K562 (cell line): Measurements from ENCODE around the gene DMAC2. TPM values are rescaled to one million over a fixed set of nuclear protein-coding genes. Genes with fewer than 3 reads are reported as not detected.

Experiments
- ATAC-seq: fragments of 200-7000 bp; cut with Tn5 transposase; 3 replicates; pipeline ENCODE4 v1.9.1; 2020; ENCODE audit warnings: moderate library complexity
- BruUV-seq: library from RNA; stranded (reverse); fragments of 400-500 nt; replicated peaks from 2 replicates; lab custom pipeline; 2021; lab: Mats Ljungman, UMichigan
- CTCF ChIA-PET: fragments of 300-600 bp; formaldehyde crosslinking; extraction: SDS; loops from one replicate; lab custom pipeline; 2021; ENCODE audit warnings: low intra/inter-chr PET ratio; lab: Yijun Ruan, JAX
- POLR2A ChIA-PET: fragments of 300-600, 350-650 bp; sonication (Branson Sonifier 250); formaldehyde crosslinking; extraction: SDS; loops from one replicate; lab custom pipeline; 2021; ENCODE audit warnings: antibody characterized with exemption, inconsistent platforms; lab: Yijun Ruan, JAX
- DNase-seq, 4 experiments: peaks; one replicate each; pipeline versions ENCODE4 v3.0.0 to v3.0.0-alpha.2; 2011 to 2018; ENCODE audit warnings: low spot score in 3 of 4, mixed read lengths in 3 of 4; ENCODE audit errors: extremely low read depth in 1 of 4
- FAIRE-seq: peaks from 2 replicates; lab custom pipeline; 2011; peaks lifted over from hg19 to GRCh38; lab: Jason Lieb, UNC
- H2AFZ ChIP-seq: 2 replicates; pipeline ENCODE4 v1.6.0; 2011; ENCODE audit warnings: low read depth, low read length, control low read depth, inconsistent platforms
- H3K27ac ChIP-seq: fragments of 200-600 bp; 3 replicates; pipeline ENCODE4 v1.8.0; 2011; ENCODE audit warnings: low read depth, mild to moderate bottlenecking, control low read depth, inconsistent platforms, low read length, moderate library complexity, mixed read lengths; ENCODE audit errors: extremely low read depth
- H3K27me3 ChIP-seq, 2 experiments: fragments of 300-600 bp in 1 of 2; 2 replicates in 1 of 2; 3 replicates in 1 of 2; pipeline versions ENCODE4 v1.6.0 to v1.8.0; 2011; ENCODE audit warnings: inconsistent platforms in 2 of 2, low read length in 2 of 2, mild to moderate bottlenecking in 1 of 2, mixed read lengths in 1 of 2, moderate library complexity in 1 of 2; ENCODE audit not compliant: control insufficient read depth in 2 of 2, insufficient read depth in 2 of 2
- H3K36me3 ChIP-seq: fragments of 300-600 bp; 3 replicates; pipeline ENCODE4 v1.8.0; 2011; ENCODE audit warnings: mild to moderate bottlenecking, low read length, inconsistent platforms; ENCODE audit not compliant: control insufficient read depth, insufficient read depth
- H3K4me1 ChIP-seq, 2 experiments: fragments of 200-600 bp in 1 of 2; replicated peaks in 1 of 2; 2 replicates in 1 of 2; 3 replicates in 1 of 2; pipeline versions ENCODE4 v1.5.1 to v1.8.0; 2011; ENCODE audit warnings: inconsistent platforms in 2 of 2, low read length in 2 of 2, mild to moderate bottlenecking in 1 of 2, mixed read lengths in 1 of 2, moderate library complexity in 1 of 2; ENCODE audit not compliant: control insufficient read depth in 2 of 2, insufficient read depth in 2 of 2
- H3K4me2 ChIP-seq: 2 replicates; pipeline ENCODE4 v1.6.1; 2011; ENCODE audit warnings: low read length, control low read depth, inconsistent platforms, mixed read lengths; ENCODE audit not compliant: insufficient read depth
- H3K4me3 ChIP-seq: fragments of 200-600 bp; sonication (generic), shearing (Covaris generic); 2 replicates; pipeline ENCODE4 v1.5.1; 2016; ENCODE audit warnings: control low read depth, inconsistent platforms
- H3K79me2 ChIP-seq: fragments of 200-600 bp; 3 replicates; pipeline ENCODE4 v1.8.0; 2011; ENCODE audit warnings: low read length, inconsistent platforms; ENCODE audit not compliant: control insufficient read depth, insufficient read depth
- H3K9ac ChIP-seq, 2 experiments: 2 replicates each; pipeline versions ENCODE4 v1.6.0 to v1.6.1; 2011; ENCODE audit warnings: low read depth in 2 of 2, low read length in 2 of 2, control low read depth in 1 of 2, inconsistent platforms in 1 of 2, mild to moderate bottlenecking in 1 of 2, mixed read lengths in 1 of 2; ENCODE audit not compliant: insufficient read depth in 1 of 2
- H3K9me1 ChIP-seq: one replicate; pipeline ENCODE4 v1.6.0; 2011; ENCODE audit warnings: inconsistent platforms, mild to moderate bottlenecking, low read length, moderate library complexity; ENCODE audit not compliant: control insufficient read depth, insufficient read depth
- H3K9me3 ChIP-seq: replicated peaks from 2 replicates; pipeline ENCODE4 v1.5.1; 2011; ENCODE audit warnings: low read depth, low read length, inconsistent platforms; ENCODE audit not compliant: control insufficient read depth, insufficient read depth
- H4K20me1 ChIP-seq: replicated peaks from 2 replicates; pipeline ENCODE4 v1.6.1; 2011; ENCODE audit warnings: low read length, inconsistent platforms, mixed read lengths; ENCODE audit not compliant: control insufficient read depth, insufficient read depth
- SMAD3 ChIP-seq: fragments of 450-650 bp; formaldehyde crosslinking; conservative IDR thresholded peaks from 2 replicates; pipeline ENCODE4 v1.4.0; 2020; ENCODE audit warnings: mild to moderate bottlenecking
- WGBS: fragments of 100-300 bp; shearing (Covaris generic); methylation state at CpG from one replicate; pipeline ENCODE4 v1.1.6; 2016; ENCODE audit warnings: low coverage, mixed read lengths; ENCODE audit not compliant: insufficient coverage; ENCODE audit errors: missing lambda C conversion rate; 5-methylcytosine and 5-hydroxymethylcytosine counted together
- in situ Hi-C: fragments of 300-500 bp; cut with MboI; formaldehyde crosslinking; loops from 4 replicates; pipeline ENCODE4 v1.15.0; 2018; ENCODE audit warnings: inconsistent platforms, mixed read lengths
- intact Hi-C: fragments of 100-400 bp; cut with micrococcal nuclease; formaldehyde crosslinking; loops from 2 replicates; pipeline ENCODE4 v1.14.2; 2022
- polyA plus RNA-seq, 8 experiments: library from polyadenylated mRNA; depleted of rRNA in 4 of 8; stranded (reverse) in 5 of 8; unstranded in 3 of 8; fragments of >200 nt; fragmentation: Nextera tagmentation in 2 of 8; fragmentation: Illumina TruSeq in 1 of 8; extraction: Ambion mirVana in 2 of 8; extraction: Trizol in 1 of 8; gene quantifications; 2 replicates each; pipeline versions ENCODE4 v1.2.1 to v1.2.3, GENCODE V29; 2011 to 2014; ENCODE audit warnings: inconsistent platforms in 1 of 8, missing spikeins in 1 of 8
- total RNA-seq, 7 experiments: library from RNA; depleted of rRNA in 6 of 7; stranded (reverse); fragments of >200 nt in 6 of 7; fragmentation: Illumina TruSeq in 2 of 7; extraction: Trizol in 2 of 7; gene quantifications; 2 replicates each; pipeline versions ENCODE4 v1.2.1 to v1.2.3, GENCODE V29; 2011 to 2021; ENCODE audit warnings: low replicate concordance in 1 of 7
- TF ChIP-seq, protein P1 (sequence below): fragments of 150-350 bp; conservative IDR thresholded peaks from 2 replicates; pipeline ENCODE4 v1.6.1; 2014; ENCODE audit warnings: low read length

DMAC2 gene
- total and polyA plus RNA-seq, 9 of the 15 experiments (the other 6 are each of a cell fraction or from before 2014, with no cell fraction given): 12.9 to 61.2 (median 43.1) TPM

DNA sequence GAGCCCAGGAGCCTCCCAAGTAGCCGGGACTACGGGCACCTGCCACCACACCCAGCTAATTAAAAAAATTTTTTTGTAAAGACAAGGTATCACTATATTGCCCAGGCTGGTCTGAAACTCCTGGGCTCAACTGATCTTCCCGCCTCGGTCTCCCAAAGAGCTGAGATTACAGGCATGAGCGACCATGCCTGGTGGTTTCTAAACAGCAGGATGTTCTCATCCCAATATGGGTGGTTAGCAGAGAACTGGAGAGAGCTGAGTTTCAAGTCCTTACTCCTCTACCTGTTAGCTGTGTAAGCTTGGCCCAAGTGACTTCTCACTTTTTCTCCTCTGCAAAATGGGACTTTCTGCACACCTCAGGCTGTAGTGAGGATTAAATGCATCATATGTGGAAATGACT lies 55.4 kb downstream of the DMAC2 start:
- TF ChIP-seq SMAD3 (CRISPR knock-in tag): no peak
- TF ChIP-seq, protein P1, sequence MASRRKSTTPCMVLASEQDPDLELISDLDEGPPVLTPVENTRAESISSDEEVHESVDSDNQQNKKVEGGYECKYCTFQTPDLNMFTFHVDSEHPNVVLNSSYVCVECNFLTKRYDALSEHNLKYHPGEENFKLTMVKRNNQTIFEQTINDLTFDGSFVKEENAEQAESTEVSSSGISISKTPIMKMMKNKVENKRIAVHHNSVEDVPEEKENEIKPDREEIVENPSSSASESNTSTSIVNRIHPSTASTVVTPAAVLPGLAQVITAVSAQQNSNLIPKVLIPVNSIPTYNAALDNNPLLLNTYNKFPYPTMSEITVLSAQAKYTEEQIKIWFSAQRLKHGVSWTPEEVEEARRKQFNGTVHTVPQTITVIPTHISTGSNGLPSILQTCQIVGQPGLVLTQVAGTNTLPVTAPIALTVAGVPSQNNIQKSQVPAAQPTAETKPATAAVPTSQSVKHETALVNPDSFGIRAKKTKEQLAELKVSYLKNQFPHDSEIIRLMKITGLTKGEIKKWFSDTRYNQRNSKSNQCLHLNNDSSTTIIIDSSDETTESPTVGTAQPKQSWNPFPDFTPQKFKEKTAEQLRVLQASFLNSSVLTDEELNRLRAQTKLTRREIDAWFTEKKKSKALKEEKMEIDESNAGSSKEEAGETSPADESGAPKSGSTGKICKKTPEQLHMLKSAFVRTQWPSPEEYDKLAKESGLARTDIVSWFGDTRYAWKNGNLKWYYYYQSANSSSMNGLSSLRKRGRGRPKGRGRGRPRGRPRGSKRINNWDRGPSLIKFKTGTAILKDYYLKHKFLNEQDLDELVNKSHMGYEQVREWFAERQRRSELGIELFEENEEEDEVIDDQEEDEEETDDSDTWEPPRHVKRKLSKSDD: no peak
- no peak overlapping the region for H3K4me2 ChIP-seq
- H3K4me3 ChIP-seq: no peak overlapping the region
- H4K20me1 ChIP-seq: no peaks in the 10 kb centered on the region
- in situ Hi-C loops: no loop called here
- no peaks in the 10 kb centered on the region for H3K79me2 ChIP-seq
- H3K9ac ChIP-seq: no peak overlapping the region
- H2AFZ ChIP-seq: no peak overlapping the region
- no peak overlapping the region for H3K27ac ChIP-seq
- peaks cover 3% of the 10 kb centered on the region for H3K9me1 ChIP-seq
- no peak for FAIRE-seq
- ChIA-PET CTCF (no interaction called here), POLR2A (interaction anchor here (0.8 to 1.3 kb wide), 3 partner anchors 9 to 25 kb away, joined by 3 to 5 read pairs (median 3); partner anchors contain the start of gene B9D2)
- intact Hi-C loops: no loop called here
- DNase-seq: no peak
- peaks cover 26% of the 10 kb centered on the region; the same call in 2 of the 3 replicates for H3K36me3 ChIP-seq
- H3K4me1 ChIP-seq: peaks cover 4 to 10% of the 10 kb centered on the region in 2 experiments; a peak in 3 of 5 replicates
- no TSS peak for BruUV-seq
- 92% methylated on average over 5 of the region's 5 CpGs for WGBS
- H3K9me3 ChIP-seq: no peaks in the 10 kb centered on the region
- H3K27me3 ChIP-seq: no peaks in the 10 kb centered on the region
- no peak for ATAC-seq
